Activated CD4-positive, alpha-beta T cell treated with anti-CD3 and anti-CD28 coated beads for 36 hours (primary cell): ENCODE measurements around the gene NFILZ. TPM values are rescaled to one million over a fixed set of nuclear protein-coding genes. Genes with fewer than 3 reads are reported as not detected.
A peak's percentile ranks its signal among the peaks of the same experiment; 100 is the strongest.

ENCODE experiments used
- ATAC-seq: fragments of 200-7000 bp; cut with Tn5 transposase; one replicate; pipeline ENCODE4 v1.10.0; 2021; ENCODE audit warnings: mild to moderate bottlenecking, moderate library complexity
- CTCF ChIA-PET: fragments of 350-600 bp; sonication (Branson Sonifier 250); formaldehyde crosslinking; loops from one replicate; lab custom pipeline; 2021; ENCODE audit warnings: antibody characterized with exemption; lab: Charles Lee
- POLR2A ChIA-PET: fragments of 350-600 bp; sonication (Branson Sonifier 250); formaldehyde crosslinking; loops from one replicate; lab custom pipeline; 2021; ENCODE audit warnings: antibody characterized with exemption, inconsistent platforms; lab: Charles Lee
- DNase-seq: peaks from one replicate; pipeline ENCODE4 v3.0.0-alpha.2; 2020
- H3K27ac Mint-ChIP-seq: one replicate; pipeline ENCODE4 v1.8.0; 2021; ENCODE audit warnings: mixed read lengths
- H3K27me3 Mint-ChIP-seq: one replicate; pipeline ENCODE4 v1.8.0; 2021; ENCODE audit warnings: mixed read lengths
- H3K36me3 Mint-ChIP-seq: one replicate; pipeline ENCODE4 v1.8.0; 2021; ENCODE audit warnings: low read depth, mixed read lengths
- H3K4me1 Mint-ChIP-seq: one replicate; pipeline ENCODE4 v1.8.0; 2021; ENCODE audit warnings: mixed read lengths
- H3K4me3 Mint-ChIP-seq: one replicate; pipeline ENCODE4 v1.8.0; 2021; ENCODE audit warnings: mild to moderate bottlenecking, moderate library complexity, mixed read lengths
- H3K9me3 Mint-ChIP-seq: one replicate; pipeline ENCODE4 v1.8.0; 2021; ENCODE audit warnings: low read depth, mixed read lengths
- intact Hi-C, 2 experiments: fragments of 100-400 bp; cut with DNase I in 1 of 2; cut with micrococcal nuclease in 1 of 2; formaldehyde crosslinking; loops; one replicate each; pipeline versions ENCODE4 v1.14.2 to v1.15.1; 2022 to 2024; cut with DNase I, micrococcal nuclease
- total RNA-seq, 2 experiments: library from RNA; stranded (reverse); gene quantifications; one replicate each; pipeline ENCODE4 v1.2.3, GENCODE V29; 2021

NFILZ gene
- total RNA-seq, 2 experiments from 2014 or later: not detected

GRCh38 chr19:8665468-8666213, 35.2 kb downstream of the NFILZ start:
- ATAC-seq (peak; percentile 65), DNase-seq (peak; percentile 51)
- intact Hi-C loops: no loop called here
- peaks cover 35% of the 10 kb centered on the region for H3K4me1 Mint-ChIP-seq
- ChIA-PET POLR2A (no interaction called here), CTCF (interaction anchor here (0.8 to 2.0 kb wide), 4 partner anchors 11 to 28 kb away, joined by 3 to 7 read pairs (median 4); no protein-coding TSS in a partner anchor)
- H3K9me3 Mint-ChIP-seq: no peaks in the 10 kb centered on the region
- H3K27me3 Mint-ChIP-seq: no peaks in the 10 kb centered on the region
- peak overlapping the region; percentile 55 for H3K27ac Mint-ChIP-seq
- no peak overlapping the region for H3K4me3 Mint-ChIP-seq
- H3K36me3 Mint-ChIP-seq: no peaks in the 10 kb centered on the region

GRCh38 chr19:8666814-8667405, 36.5 kb downstream of the NFILZ start:
- ATAC-seq (no peak), DNase-seq (no peak)
- Mint-ChIP-seq H3K27ac (no peak overlapping the region), H3K9me3 (no peaks in the 10 kb centered on the region), H3K36me3 (no peaks in the 10 kb centered on the region), H3K4me3 (no peak overlapping the region), H3K4me1 (peaks cover 41% of the 10 kb centered on the region), H3K27me3 (no peaks in the 10 kb centered on the region)
- intact Hi-C loops: no loop called here
- POLR2A ChIA-PET: no interaction called here
- CTCF ChIA-PET: no interaction called here

GRCh38 chr19:8673276-8673891, 43.0 kb downstream of the NFILZ start:
- CTCF ChIA-PET: interaction anchor here (0.9 kb wide), 1 partner anchor 87 kb away, joined by 3 read pairs; no protein-coding TSS in a partner anchor
- no peak for ATAC-seq
- Mint-ChIP-seq H3K9me3 (peaks cover 2% of the 10 kb centered on the region), H3K4me3 (no peak overlapping the region), H3K27me3 (peaks cover 2% of the 10 kb centered on the region), H3K4me1 (peaks cover 10% of the 10 kb centered on the region), H3K27ac (no peak overlapping the region), H3K36me3 (no peaks in the 10 kb centered on the region)
- no peak for DNase-seq
- intact Hi-C loops: no loop called here
- POLR2A ChIA-PET: no interaction called here

GRCh38 chr19:8675066-8675465, 44.6 kb downstream of the NFILZ start:
- Mint-ChIP-seq H3K4me3 (no peak overlapping the region), H3K27me3 (peaks cover 2% of the 10 kb centered on the region), H3K4me1 (peaks cover 6% of the 10 kb centered on the region), H3K27ac (no peak overlapping the region), H3K36me3 (no peaks in the 10 kb centered on the region), H3K9me3 (peaks cover 4% of the 10 kb centered on the region)
- intact Hi-C loops: no loop called here
- CTCF ChIA-PET: interaction anchor here (0.7 kb wide), 1 partner anchor 19 kb away, joined by 4 read pairs; no protein-coding TSS in a partner anchor
- POLR2A ChIA-PET: no interaction called here
- ATAC-seq (no peak), DNase-seq (no peak)

- intact Hi-C loops: no loop called here
- Mint-ChIP-seq H3K9me3 (peaks cover 4% of the 10 kb centered on the region), H3K27me3 (peaks cover 2% of the 10 kb centered on the region), H3K4me1 (peaks cover 14% of the 10 kb centered on the region), H3K27ac (no peak overlapping the region), H3K4me3 (no peak overlapping the region), H3K36me3 (no peaks in the 10 kb centered on the region)
- ChIA-PET POLR2A (no interaction called here), CTCF (no interaction called here)
- ATAC-seq (no peak), DNase-seq (no peak)
Measured at GRCh38 chr19:8678244-8678807, 47.9 kb downstream of the NFILZ start.

Other genes with a start within 250 kb of the NFILZ start
- 10 to 100 TPM; 74.3 to 93.4 TPM for gene RAB11B, start 240.3 kb upstream of the NFILZ start, total RNA-seq
- gene MARCHF2, start 217.3 kb upstream of the NFILZ start, total RNA-seq: 10 to 100 TPM in 1 of 2 experiments, 1 to 10 TPM in 1; 9.1 to 10.1 TPM
- 100 to 1,000 TPM; 250 to 304 TPM for gene HNRNPM, start 185.7 kb upstream of the NFILZ start, total RNA-seq
- gene PRAM1, start 128.0 kb upstream of the NFILZ start, total RNA-seq: 1 to 10 TPM in 1 of 2 experiments, under 1 TPM in 1; 0.90 to 1.1 TPM
- 10 to 100 TPM; 21.0 to 23.7 TPM for gene ZNF414, start 116.5 kb upstream of the NFILZ start, total RNA-seq
- 10 to 100 TPM; 13.7 to 18.3 TPM for gene MYO1F, start 53.2 kb upstream of the NFILZ start, total RNA-seq
- gene ADAMTS10, start 19.9 kb upstream of the NFILZ start, total RNA-seq: 1 to 10 TPM; 4.5 to 5.0 TPM
- not detected for gene ACTL9, start 68.2 kb downstream of the NFILZ start, total RNA-seq
- gene OR2Z1, start 91.0 kb downstream of the NFILZ start, total RNA-seq: not detected
- 10 to 100 TPM; 31.8 to 33.5 TPM for gene ZNF558, start 201.7 kb downstream of the NFILZ start, total RNA-seq
- not detected for gene MBD3L1, start 201.7 kb downstream of the NFILZ start, total RNA-seq